GM12878 (cell line): ENCODE results near the gene BEST3. TPM values are rescaled to one million over a fixed set of nuclear protein-coding genes. Genes with fewer than 3 reads are reported as not detected.

Source experiments
- CBX5 ChIP-seq: sonication (generic); IDR thresholded peaks from 2 replicates; pipeline ENCODE4 v1.6.1; 2016; ENCODE audit warnings: low read depth, moderate library complexity, mild to moderate bottlenecking, inconsistent platforms
- CEBPB ChIP-seq, 2 experiments: fragments of 150-350 bp in 1 of 2; IDR thresholded peaks; 2 replicates each; pipeline ENCODE4 v1.6.1; 2012 to 2014; ENCODE audit warnings: low read depth in 2 of 2, low read length in 2 of 2, borderline replicate concordance in 1 of 2, inconsistent platforms in 1 of 2
- CHD1 ChIP-seq: IDR thresholded peaks from 2 replicates; pipeline ENCODE4 v1.6.1; 2012; ENCODE audit warnings: low read depth, low read length, improper control_type of control experiment
- CREM ChIP-seq: IDR thresholded peaks from 2 replicates; pipeline ENCODE4 v1.6.1; 2014; ENCODE audit warnings: antibody characterized with exemption, low read depth
- EGR1 ChIP-seq, 2 experiments: IDR thresholded peaks; 1 replicate in 1 of 2; 2 replicates in 1 of 2; pipeline ENCODE4 v1.6.1; 2011 to 2012; ENCODE audit warnings: low read depth in 2 of 2, low read length in 2 of 2, borderline replicate concordance in 1 of 2, mild to moderate bottlenecking in 1 of 2, moderate library complexity in 1 of 2
- EP300 ChIP-seq, 2 experiments: fragments of 150-350 bp in 1 of 2; IDR thresholded peaks; 2 replicates each; pipeline ENCODE4 v1.6.1; 2011 to 2012; ENCODE audit warnings: low read depth in 2 of 2, low read length in 2 of 2, borderline replicate concordance in 1 of 2, improper control_type of control experiment in 1 of 2, inconsistent platforms in 1 of 2; ENCODE audit not compliant: control insufficient read depth in 1 of 2
- GATAD2B ChIP-seq: fragments of 450-650 bp; conservative IDR thresholded peaks from 2 replicates; pipeline ENCODE4 v1.6.1; 2017; ENCODE audit warnings: low read depth, mild to moderate bottlenecking, moderate library complexity
- JUND ChIP-seq: IDR thresholded peaks from 2 replicates; pipeline ENCODE4 v1.6.1; 2012; ENCODE audit warnings: low read depth, mild to moderate bottlenecking, low read length, improper control_type of control experiment, moderate library complexity
- MXI1 ChIP-seq: fragments of 150-350 bp; IDR thresholded peaks from 2 replicates; pipeline ENCODE4 v1.6.1; 2011; ENCODE audit warnings: low read depth, mild to moderate bottlenecking, inconsistent platforms, low read length, improper control_type of control experiment
- NBN ChIP-seq: fragments of 450-650 bp; IDR thresholded peaks from 2 replicates; pipeline ENCODE4 v1.6.1; 2016
- NFXL1 ChIP-seq: fragments of 450-650 bp; IDR thresholded peaks from 2 replicates; pipeline ENCODE4 v1.6.1; 2017; ENCODE audit warnings: antibody characterized with exemption, mild to moderate bottlenecking, borderline replicate concordance
- NFYA ChIP-seq: IDR thresholded peaks from 2 replicates; pipeline ENCODE4 v1.6.1; 2011; ENCODE audit warnings: low read depth, mild to moderate bottlenecking, low read length, improper control_type of control experiment, borderline replicate concordance
- PAX5 ChIP-seq: IDR thresholded peaks from 2 replicates; pipeline ENCODE4 v1.6.1; 2011; ENCODE audit warnings: low read depth, low read length, borderline replicate concordance
- POLR2AphosphoS5 ChIP-seq: IDR thresholded peaks from 2 replicates; pipeline ENCODE4 v1.6.1; 2011; ENCODE audit warnings: mild to moderate bottlenecking, low read length, inconsistent platforms
- RFX5 ChIP-seq: IDR thresholded peaks from 2 replicates; pipeline ENCODE4 v1.6.1; 2011; ENCODE audit warnings: low read depth, low read length, improper control_type of control experiment
- SMC3 ChIP-seq: IDR thresholded peaks from 2 replicates; pipeline ENCODE4 v1.6.1; 2011; ENCODE audit warnings: low read length, improper control_type of control experiment, borderline replicate concordance
- TAF1 ChIP-seq: IDR thresholded peaks from 2 replicates; pipeline ENCODE4 v1.6.1; 2011; ENCODE audit warnings: mild to moderate bottlenecking, low read depth, low read length, borderline replicate concordance
- ZNF24 ChIP-seq: fragments of 450-650 bp; IDR thresholded peaks from 2 replicates; pipeline ENCODE4 v1.6.1; 2017; ENCODE audit warnings: antibody characterized with exemption, mild to moderate bottlenecking
- polyA plus RNA-seq, 11 experiments: library from polyadenylated mRNA; depleted of rRNA in 4 of 11; unstranded in 6 of 11; stranded (reverse) in 5 of 11; fragments of >200 nt; fragmentation: Nextera tagmentation in 4 of 11; fragmentation: Illumina TruSeq in 1 of 11; extraction: Ambion mirVana in 4 of 11; extraction: Trizol in 1 of 11; gene quantifications; 1 replicate in 1 of 11; 2 replicates in 10 of 11; pipeline versions ENCODE4 v1.2.1 to v1.2.3, GENCODE V29; 2011 to 2016; ENCODE audit warnings: inconsistent platforms in 2 of 11, missing spikeins in 2 of 11, low read depth in 1 of 11
- total RNA-seq, 4 experiments: library from RNA; depleted of rRNA in 3 of 4; stranded (reverse); fragments of >200 nt in 3 of 4; fragmentation: Illumina TruSeq in 1 of 4; extraction: Trizol in 1 of 4; gene quantifications; 2 replicates each; pipeline versions ENCODE4 v1.2.1 to v1.2.3, GENCODE V29; 2013 to 2021
- TF ChIP-seq, protein P1 (sequence below): IDR thresholded peaks from 2 replicates; pipeline ENCODE4 v1.6.1; 2012; ENCODE audit warnings: low read depth, low read length, improper control_type of control experiment
- TF ChIP-seq, protein P2 (sequence below): fragments of 450-650 bp; IDR thresholded peaks from 2 replicates; pipeline ENCODE4 v1.6.1; 2018; ENCODE audit warnings: mild to moderate bottlenecking, low read depth, moderate library complexity; ENCODE audit not compliant: partially characterized antibody
- TF ChIP-seq, protein P3 (sequence below): fragments of 450-650 bp; IDR thresholded peaks from 2 replicates; pipeline ENCODE4 v1.6.1; 2016; ENCODE audit warnings: mild to moderate bottlenecking
- TF ChIP-seq, protein P4 (sequence below): IDR thresholded peaks from 2 replicates; pipeline ENCODE4 v1.6.1; 2011; ENCODE audit warnings: borderline replicate concordance, low read depth, mild to moderate bottlenecking, moderate library complexity, low read length; ENCODE audit not compliant: insufficient read depth, poor library complexity, severe bottlenecking

The BEST3 gene
- total and polyA plus RNA-seq, 10 of the 15 experiments (the other 5 are each of a cell fraction or from before 2014, with no cell fraction given), result not detected

DNA sequence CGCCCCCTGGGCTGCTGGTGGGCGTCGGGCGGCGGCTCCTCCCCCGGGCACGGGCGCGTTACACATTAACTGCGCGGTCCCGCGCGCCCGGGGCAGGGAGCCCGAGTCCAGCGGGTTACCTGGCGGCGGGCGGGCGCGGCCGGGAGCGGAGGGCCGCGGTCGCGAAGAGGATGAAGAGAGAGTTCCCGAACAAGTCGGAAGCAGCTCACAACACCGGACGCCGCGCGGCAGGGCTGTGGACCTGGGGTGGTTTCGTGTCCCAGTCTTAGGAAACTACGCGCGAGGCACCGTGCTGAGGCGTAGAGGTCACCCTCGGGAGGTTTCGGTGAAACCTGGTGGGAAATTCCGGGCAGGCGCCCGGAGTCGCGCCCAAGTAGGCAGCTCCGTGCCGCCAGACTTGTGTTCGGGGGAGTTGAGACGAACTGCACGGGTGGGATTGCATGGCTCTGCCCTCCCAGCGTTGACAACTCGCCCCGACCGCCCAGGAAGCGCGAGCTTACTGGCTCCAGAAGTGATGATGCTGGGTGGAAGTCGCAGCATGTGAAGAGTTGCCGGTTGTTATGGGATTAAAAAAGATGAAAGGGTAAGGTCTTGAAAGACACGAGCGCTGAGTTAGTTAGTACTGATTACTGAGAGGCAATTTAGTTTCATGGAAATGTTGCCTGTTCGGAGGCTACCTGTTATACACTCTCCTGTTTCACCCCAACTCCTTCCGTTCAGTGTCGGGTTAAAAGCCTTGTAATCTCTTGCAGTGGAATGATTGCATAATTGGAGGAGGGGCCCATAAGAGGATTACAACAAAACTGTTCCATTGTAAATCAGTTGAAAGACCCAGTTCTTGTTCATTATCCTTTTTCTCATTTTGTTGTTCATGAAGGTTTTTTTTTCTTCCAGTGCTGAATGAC lies 40.4 kb upstream of the BEST3 start (continued):
- TF ChIP-seq CEBPB (IDR thresholded peaks at IDR 0.05; ENCODE audit: borderline replicate concordance in 1 of 2, low read depth in 2 of 2, low read length in 2 of 2) (no peak), JUND (no peak), SMC3 (no peak), EP300 (IDR thresholded peaks at IDR 0.05; ENCODE audit: borderline replicate concordance in 1 of 2, control insufficient read depth in 1 of 2, low read depth in 2 of 2, low read length in 2 of 2) (0 out of 4 replicates have a peak, but pooled peaks of 1 of the 2 experiments have one; percentile 9), GATAD2B (peak; percentile 94), EGR1 (IDR thresholded peaks at IDR 0.05; ENCODE audit: borderline replicate concordance in 1 of 2, low read depth in 2 of 2, low read length in 2 of 2) (peak in 1 of 2 experiments; percentile 26; a peak in 1 of 3 replicates), NFYA (no peak), POLR2AphosphoS5 (peak; percentile 46; the same call in 1 of the 2 replicates), TAF1 (peak; percentile 26; the same call in 1 of the 2 replicates), PAX5 (peak; percentile 44; the same call in 1 of the 2 replicates), CBX5 (peak; percentile 75; the same call in 1 of the 2 replicates), MXI1 (peak; percentile 25; the same call in 1 of the 2 replicates), CREM (peak; percentile 29; the same call in 1 of the 2 replicates), NBN (no peak), CHD1 (no peak), ZNF24 (no peak), NFXL1 (no peak), RFX5 (no peak)
- TF ChIP-seq, protein P1, sequence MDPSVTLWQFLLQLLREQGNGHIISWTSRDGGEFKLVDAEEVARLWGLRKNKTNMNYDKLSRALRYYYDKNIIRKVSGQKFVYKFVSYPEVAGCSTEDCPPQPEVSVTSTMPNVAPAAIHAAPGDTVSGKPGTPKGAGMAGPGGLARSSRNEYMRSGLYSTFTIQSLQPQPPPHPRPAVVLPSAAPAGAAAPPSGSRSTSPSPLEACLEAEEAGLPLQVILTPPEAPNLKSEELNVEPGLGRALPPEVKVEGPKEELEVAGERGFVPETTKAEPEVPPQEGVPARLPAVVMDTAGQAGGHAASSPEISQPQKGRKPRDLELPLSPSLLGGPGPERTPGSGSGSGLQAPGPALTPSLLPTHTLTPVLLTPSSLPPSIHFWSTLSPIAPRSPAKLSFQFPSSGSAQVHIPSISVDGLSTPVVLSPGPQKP, result no peak
- TF ChIP-seq, protein P2, sequence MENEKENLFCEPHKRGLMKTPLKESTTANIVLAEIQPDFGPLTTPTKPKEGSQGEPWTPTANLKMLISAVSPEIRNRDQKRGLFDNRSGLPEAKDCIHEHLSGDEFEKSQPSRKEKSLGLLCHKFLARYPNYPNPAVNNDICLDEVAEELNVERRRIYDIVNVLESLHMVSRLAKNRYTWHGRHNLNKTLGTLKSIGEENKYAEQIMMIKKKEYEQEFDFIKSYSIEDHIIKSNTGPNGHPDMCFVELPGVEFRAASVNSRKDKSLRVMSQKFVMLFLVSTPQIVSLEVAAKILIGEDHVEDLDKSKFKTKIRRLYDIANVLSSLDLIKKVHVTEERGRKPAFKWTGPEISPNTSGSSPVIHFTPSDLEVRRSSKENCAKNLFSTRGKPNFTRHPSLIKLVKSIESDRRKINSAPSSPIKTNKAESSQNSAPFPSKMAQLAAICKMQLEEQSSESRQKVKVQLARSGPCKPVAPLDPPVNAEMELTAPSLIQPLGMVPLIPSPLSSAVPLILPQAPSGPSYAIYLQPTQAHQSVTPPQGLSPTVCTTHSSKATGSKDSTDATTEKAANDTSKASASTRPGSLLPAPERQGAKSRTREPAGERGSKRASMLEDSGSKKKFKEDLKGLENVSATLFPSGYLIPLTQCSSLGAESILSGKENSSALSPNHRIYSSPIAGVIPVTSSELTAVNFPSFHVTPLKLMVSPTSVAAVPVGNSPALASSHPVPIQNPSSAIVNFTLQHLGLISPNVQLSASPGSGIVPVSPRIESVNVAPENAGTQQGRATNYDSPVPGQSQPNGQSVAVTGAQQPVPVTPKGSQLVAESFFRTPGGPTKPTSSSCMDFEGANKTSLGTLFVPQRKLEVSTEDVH, result no peak
- TF ChIP-seq, protein P3, sequence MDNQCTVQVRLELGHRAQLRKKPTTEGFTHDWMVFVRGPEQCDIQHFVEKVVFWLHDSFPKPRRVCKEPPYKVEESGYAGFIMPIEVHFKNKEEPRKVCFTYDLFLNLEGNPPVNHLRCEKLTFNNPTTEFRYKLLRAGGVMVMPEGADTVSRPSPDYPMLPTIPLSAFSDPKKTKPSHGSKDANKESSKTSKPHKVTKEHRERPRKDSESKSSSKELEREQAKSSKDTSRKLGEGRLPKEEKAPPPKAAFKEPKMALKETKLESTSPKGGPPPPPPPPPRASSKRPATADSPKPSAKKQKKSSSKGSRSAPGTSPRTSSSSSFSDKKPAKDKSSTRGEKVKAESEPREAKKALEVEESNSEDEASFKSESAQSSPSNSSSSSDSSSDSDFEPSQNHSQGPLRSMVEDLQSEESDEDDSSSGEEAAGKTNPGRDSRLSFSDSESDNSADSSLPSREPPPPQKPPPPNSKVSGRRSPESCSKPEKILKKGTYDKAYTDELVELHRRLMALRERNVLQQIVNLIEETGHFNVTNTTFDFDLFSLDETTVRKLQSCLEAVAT, result peak; percentile 49; the same call in 1 of the 2 replicates
- TF ChIP-seq, protein P4, sequence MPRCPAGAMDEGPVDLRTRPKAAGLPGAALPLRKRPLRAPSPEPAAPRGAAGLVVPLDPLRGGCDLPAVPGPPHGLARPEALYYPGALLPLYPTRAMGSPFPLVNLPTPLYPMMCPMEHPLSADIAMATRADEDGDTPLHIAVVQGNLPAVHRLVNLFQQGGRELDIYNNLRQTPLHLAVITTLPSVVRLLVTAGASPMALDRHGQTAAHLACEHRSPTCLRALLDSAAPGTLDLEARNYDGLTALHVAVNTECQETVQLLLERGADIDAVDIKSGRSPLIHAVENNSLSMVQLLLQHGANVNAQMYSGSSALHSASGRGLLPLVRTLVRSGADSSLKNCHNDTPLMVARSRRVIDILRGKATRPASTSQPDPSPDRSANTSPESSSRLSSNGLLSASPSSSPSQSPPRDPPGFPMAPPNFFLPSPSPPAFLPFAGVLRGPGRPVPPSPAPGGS, result no peak
